HL-60/S4 treated with phorbol 12-myristate 13-acetate at 8.2 ng/mL for 4 days and 3 days (cell line): ENCODE data around the gene CHST3.
"Not testable (repeated sequence)": the region's sequence is repeated elsewhere in the genome, so short reads cannot be mapped to it uniquely, and the experiment has no call there.

ENCODE experiments used
- in situ Hi-C: fragments of 300-500 bp; cut with MboI; formaldehyde crosslinking; loops from 2 replicates; pipeline ENCODE4 v1.15.0; 2022; ENCODE audit warnings: low sequenced_read_pairs

Gene CHST3

GRCh38 chr10:71972746-71973695, 8.8 kb downstream of the CHST3 start:
- in situ Hi-C loops = no loop called here

DNA sequence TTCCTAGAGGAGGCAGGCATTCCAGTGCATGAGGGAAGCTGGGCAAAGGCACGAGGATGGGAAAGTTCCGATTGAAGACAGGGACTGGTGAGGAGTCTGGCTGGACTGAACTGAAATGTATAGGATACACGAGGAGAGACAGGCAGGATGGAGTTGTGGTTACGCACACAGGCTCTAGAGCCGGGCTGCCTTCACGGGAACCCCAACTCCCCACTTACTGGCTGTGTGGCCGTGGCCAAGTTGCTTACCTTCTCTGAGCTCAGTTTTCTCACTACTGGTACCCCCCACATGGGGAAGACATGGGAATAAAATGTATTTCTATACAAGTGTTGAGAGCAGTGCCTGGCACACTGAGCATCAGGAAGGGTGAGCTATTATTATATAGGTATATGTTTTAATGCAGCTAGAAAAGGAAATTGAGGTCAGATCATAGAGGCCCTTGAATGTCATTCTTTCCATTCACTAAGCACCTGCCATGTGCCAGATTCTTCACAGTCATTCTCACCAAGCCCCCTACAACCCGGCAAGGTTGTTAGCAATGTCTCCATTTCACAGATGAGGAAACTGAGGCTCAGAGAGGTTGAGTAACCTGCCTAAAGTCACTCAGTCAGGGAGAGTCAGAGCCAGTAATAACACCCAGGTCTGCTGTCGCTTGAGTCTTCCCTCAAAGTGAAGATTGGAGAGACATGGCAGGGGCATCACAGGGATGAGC, 9.7 kb downstream of the CHST3 start:
- in situ Hi-C loops = no loop called here

- in situ Hi-C loops = no loop called here
These were observed 10.4 kb downstream of the CHST3 start for GRCh38 chr10:71974489-71975021.

DNA sequence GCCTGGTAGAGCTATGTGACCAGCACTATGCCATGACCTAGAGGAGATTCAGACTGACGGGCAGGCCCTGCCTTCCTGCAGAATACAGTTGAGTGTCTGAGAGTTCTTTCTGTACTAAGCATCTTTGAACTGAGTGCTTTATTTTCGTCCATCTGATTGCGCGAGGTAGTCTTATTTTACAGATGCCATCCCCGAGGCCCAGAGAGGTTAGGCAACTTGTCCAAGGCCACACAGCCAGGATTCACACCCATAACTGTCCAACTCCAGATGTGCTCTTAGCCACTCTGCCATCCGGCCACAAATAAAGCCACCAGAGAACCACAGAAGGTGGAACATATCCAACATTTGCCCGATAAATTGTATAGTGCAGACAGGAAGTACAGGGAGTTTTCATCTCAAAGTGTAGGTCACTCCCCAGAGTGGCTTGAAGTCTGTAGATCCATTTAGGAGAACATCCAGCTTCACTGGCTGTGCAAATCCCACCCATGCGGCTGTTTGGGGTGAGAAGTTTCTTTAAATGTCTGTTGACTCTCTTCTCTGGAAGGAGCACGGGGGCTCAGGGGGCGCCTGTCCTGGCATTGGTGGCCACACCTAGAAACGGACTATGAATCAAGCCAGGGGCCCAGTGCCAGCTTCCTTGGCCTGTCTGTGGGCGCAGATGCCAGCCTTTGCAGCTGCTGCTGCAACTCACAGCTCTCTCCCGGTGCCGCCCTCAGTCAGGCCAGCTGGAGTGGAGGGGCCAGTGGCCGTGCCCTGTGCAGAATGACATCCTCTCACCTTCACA, 11.1 kb downstream of the CHST3 start:
- in situ Hi-C loops = no loop called here

DNA sequence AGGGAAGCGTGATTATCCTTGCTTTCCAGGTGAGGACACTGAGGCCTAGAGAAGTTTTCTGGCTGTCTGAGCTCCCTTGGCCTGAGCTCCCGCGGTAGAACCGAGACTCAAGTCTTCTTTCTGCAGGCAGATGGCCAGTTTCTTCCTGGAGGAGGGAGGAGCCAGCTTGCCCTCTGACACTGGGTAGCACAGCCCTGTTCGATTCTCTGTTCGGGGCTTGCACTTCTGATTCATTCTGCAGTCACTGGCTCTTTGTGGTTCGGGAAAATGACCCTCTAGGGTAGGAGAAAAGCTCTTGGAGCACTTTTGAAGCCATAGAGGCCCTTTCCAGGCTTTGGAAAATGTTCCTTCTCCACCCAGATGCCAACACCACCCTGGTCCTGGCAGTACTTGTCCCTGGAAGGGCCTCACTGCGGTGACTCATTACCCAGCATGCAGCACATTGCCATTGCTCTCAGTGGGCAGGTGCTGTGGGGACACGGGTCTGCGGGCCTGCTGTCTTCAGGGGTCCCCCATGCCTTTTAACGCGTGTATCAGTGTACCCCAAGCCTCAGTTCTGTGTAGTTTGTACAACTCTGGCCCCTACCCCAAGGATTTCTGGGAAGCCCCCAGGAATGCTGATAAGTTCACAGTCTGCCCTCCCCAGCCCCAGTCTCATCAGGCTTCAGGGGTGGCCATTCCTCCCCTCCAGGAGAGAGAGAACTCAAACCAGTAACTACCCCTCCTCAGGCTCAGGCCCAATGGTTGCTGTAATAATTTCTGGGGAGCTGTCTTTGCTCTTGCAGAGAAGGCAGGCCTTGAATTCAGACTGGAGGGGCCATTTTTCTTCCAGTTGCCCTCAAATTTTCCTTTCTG, 11.9 kb downstream of the CHST3 start:
- in situ Hi-C loops = no loop called here

GRCh38 chr10:71977614-71977903, 13.4 kb downstream of the CHST3 start:
- in situ Hi-C loops = not testable (repeated sequence)

GRCh38 chr10:71978476-71978875, 14.3 kb downstream of the CHST3 start:
- in situ Hi-C loops = no loop called here

DNA sequence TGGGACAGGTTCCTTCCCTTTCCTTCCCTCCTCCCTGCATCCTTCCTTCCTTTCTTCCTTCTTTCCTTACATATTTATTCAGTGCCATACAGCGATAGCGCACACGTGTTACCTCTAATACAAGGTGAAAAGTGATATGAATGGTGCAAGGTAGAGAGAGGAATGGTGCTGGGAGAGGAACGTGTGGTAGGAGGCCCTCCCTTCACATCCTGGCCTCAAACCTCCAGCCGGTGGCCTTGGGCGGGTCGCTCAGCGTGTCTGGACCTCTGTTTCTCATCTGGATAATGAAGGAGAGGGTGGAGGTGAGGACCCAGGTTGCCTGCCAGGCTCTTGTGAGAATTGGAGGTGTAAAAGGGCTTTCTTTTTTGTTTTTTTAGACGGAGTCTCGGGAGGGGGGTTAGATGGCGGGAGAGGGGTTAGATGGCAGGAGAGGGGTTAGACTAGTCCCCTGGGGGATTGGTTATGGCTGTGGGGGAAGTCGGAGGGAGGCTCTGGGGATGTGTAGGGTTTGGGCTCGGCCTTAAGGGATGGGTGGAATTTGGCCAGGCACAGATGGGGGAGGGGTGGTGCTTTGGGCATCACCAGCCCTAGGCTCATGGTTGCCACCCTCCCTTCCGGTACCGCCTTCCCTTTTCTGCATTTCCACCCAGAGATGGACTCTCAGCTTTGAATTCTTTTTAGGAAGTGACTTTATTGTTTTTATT, 14.9 kb downstream of the CHST3 start:
- in situ Hi-C loops = no loop called here

DNA sequence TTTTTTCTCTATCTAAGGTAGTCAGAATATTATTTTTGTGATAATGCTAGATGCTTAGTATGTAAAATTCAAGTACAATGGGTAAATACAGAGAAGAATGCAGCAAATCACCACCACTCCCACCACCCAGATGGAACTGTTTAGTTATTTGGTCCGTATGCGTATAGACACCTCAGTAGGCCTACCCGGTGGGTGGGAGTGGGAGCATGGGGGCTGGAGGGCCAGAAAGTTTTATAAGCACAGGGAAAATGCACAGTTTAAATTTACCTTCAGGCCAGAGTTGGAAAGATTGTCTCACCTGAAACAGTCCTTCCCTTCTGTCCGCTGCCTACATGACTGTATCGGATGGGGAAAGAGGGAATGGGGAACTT, 15.5 kb downstream of the CHST3 start:
- in situ Hi-C loops = no loop called here

DNA sequence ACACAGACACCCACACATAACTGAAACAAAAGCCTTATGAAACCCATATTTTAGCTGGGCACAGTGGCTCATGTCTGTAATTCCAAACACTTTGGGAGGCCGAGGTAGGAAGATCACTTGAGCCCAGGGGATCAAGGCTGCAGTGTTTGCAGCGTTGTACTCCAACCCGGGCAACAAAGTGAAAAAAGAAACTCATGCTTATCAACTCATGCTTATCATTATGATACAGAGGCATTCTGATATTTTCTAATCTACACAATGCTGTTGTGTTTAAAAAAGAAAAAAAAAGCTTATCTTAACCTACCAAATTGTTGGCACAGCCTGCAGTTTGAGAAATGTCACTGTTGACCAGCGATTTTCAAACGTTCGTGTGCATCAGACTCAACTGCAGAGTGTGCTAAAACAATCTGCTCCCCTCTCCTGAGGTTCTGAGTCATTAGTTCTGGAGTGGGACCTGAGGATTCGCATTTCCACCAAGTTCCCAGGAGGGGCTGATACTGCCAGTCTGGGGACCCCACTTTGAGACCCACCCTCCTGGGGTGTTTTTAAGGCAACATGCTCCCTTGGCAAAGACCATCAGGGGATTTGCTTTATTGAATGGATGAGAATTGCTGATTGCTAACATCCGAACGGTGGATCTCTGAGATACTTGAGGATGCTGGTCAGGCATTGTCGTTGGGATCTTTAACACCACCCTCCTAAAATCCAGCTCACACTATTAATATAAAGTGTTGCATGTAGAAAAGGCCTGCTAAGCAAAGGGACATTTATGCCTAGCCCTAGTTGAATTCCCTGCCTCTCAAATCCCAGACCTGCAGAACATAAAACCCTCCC, 16.2 kb downstream of the CHST3 start:
- in situ Hi-C loops = no loop called here

- in situ Hi-C loops = no loop called here
These were observed 17.1 kb downstream of the CHST3 start for GRCh38 chr10:71981015-71981875.

DNA sequence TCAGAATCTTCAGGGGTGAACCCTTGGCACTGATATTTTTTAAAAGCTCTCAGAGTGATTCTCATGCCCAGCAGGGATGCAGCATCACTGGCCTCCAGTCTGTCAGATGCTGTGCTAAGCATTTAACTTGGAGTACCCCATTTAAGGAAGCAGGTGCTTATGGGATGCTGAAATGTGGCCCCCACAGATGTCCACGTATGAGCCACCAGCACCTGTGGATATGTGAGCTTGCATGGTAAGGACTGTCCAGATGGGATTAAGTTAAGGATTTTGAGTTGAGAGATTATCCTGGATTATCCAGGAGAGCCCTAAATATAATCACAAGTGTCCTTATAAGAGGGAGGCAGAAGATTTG, 17.7 kb downstream of the CHST3 start:
- in situ Hi-C loops = no loop called here

GRCh38 chr10:71982269-71983178, 18.3 kb downstream of the CHST3 start:
- in situ Hi-C loops = no loop called here

DNA sequence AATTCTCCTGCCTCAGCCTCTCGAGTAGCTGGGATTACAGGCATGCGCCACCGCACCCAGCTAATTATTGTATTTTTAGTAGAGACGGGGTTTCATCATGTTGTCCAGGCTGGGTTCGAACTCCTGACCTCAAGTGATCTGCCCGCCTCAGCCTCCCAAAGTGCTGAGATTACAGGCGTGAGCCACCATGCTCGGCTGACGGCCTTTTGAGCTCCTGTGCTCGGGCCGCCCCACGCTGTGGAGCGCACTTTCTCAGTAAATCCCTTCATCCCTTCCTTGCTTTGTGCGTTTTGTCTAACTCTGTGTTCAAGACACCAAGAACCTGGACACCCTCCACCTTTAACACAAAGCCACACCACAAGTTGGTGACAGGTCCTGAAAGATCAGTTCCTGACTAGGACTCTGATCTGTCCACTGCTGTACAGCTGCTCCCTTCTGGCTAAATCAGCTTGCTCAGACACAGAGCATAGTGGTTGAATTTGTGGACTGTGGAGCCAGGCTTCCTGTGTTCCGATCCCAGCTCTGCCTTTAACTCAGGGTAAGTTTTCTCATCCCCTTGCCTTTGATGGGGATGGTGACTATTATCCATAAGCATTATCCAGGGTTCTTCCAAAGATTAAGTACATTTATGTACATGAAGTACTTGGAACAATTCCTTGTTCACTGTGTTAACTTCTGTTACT, 20.1 kb downstream of the CHST3 start:
- in situ Hi-C loops = no loop called here

- in situ Hi-C loops = no loop called here
These were observed 20.7 kb downstream of the CHST3 start for GRCh38 chr10:71984809-71985388.
